ENCODE measurements around the gene SH3D19.
"Not testable (repeated sequence)": the region's sequence is repeated elsewhere in the genome, so short reads cannot be mapped to it uniquely, and the experiment has no call there.

The SH3D19 gene

DNA sequence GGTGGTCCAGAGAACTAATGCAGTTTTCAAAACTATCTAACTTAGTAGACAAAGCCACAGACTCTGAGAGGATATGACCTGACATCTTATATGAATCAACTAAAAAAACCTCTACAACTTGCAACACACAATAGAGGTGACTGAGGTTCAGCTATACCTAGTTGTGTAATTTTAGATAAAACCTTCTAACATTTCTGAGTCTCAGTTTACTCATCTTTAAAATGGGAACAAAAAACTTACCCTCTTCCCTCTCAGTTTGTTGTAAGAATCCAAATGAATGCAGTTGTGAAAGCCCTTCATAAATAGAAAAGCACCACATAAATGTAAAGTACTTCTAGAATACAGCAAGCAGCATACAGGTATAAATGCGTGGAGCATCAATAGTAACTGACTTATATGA, 5.9 kb downstream of the SH3D19 start:
- no peak for DNase-seq

DNA sequence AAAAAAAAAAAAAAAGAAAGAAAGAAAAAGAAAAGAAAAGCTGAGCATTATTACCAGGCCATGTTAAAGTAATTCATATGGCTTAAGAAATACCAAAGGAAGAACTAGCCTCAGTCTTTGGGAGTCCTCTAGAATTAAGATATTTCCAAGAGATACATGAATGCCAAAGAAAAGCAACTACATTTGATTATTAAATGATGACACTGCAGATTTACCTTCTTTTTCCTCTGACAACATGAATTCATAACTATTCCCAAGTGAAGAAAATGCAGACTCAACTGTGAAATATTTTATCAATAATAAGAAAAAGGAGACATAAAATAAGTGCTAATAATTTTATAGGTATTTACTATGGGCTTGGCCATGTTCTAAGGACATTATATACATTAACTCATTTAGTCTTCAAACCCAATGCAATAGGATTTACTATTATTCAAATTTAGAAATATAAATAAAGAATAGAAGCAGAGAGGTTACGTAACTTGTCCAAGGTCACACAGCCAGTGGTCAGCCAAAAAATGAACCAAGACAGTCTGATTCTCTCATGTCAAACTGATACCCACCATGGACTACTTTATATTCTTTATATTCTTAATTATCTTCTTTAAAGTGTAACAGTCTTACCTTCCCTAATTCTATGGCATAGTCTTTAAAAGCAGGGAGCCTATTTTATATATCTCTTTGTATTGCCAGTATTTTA, 6.9 kb downstream of the SH3D19 start:
- DNase-seq, result no peak

DNA sequence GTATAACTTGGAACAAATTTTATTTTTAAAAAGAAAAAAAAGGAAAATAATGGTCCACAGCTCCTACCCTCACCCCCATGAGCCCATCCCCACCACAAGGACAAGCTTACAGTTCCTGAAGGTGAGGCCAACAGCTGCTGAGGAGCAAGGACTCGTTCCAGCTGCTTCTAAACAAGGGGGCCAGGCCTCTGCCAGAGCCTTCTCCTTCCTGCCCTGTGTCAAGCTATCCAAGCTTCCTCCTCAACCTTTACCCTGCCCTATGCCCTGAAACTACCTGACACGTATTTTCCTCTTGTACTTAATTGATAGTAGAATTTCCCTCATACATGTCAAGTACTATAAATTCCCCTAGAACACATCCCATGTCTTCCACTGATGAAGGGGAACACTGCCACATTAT, 8.8 kb downstream of the SH3D19 start:
- DNase-seq, result no peak

DNA sequence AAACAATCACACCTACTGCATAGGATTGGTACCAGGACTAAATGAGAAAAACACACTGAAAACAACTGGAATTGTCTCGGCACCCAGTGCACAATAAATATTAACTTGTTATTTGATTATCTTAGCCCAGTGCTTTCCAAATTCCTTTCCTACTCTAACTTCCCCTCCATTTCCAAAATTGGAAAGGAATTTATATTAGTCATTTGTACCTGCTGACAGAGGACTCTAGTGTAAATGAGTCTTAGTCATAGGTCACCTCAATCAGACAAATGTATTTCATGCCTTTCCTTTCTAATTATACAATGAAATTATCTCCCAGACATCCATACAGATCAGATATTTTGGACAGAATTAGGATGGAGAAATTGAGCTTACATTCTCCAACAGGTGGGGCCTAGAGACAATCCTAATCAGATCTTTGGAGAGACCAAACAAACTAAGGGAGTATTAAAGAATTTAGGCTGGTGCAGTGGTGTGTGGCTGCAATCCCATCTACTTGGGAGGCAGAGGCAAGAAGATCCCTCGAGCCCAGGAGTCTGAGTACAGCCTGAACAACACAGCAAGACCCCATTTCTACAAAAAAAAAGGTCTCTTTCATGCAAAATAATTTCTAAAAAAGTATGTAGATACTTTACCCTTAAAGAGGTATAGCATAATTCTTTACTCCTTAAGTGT, 10.1 kb downstream of the SH3D19 start:
- DNase-seq, result no peak

DNA sequence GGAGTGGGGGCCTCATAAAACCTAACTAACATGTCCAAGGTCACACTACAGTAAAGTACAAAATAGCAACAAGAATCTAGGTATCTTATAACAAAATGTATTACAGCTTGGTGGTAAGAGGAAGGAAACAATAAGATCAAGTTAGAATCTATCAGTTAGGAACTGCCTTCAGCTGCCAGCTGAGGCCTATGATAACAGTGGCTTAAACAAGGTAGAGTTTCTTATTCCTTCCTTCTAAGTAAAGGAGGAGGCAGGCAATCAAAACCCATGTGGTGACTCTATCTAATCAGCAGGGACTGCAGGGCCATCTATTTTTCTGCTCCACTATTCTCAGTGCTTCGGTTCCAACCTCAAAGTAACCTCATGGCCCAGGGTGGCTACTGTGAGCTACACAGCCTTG, 10.9 kb downstream of the SH3D19 start:
- no peak for DNase-seq

DNA sequence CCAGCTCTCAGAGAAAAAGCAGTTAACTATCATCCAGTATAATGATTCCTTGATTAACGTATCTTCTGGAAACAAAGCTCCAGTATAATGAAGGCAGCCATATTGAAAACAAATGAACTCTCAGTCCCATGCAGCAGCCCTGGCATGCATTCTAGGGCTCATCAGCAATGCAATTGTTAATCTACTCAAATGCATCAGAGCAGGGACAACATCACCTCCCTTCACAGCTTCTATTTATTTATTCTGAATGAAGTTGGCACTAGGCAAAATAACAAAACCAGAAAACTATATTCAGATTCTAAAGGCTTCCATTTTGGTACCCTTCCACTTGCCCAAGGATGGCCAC, 11.4 kb downstream of the SH3D19 start:
- no peak for DNase-seq

DNA sequence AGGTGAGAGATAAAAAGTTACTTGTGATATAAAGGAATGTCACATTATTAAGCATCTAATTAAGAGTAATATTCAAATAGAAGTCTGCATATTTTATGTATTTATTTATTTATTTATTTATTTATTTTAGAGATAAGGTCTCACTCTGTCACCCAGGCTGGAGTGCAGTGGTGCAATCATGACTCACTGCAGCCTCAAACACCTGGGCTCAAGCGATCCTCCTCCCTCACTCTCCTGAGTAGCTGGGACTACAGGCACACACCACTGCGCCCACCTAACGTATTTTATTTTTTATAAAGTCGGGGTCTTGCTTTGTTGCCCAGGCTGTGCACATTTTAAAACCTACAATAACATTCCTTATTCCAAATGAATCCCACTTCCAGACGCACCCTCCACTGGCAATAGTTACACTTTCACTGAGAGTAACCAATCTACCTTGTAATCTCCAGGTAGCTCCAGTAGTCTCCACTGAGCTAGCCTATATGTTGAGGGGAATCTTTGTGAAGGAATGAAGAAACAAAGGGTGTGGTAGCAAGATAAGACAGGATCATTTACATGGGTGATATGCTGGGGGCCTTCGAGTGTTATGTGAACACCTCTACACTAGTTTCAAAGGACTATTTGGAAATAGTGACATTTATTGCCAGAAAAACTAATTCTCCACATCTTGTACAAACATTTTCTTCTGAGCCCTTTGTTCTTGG, 11.9 kb downstream of the SH3D19 start:
- DNase-seq, result no peak

DNA sequence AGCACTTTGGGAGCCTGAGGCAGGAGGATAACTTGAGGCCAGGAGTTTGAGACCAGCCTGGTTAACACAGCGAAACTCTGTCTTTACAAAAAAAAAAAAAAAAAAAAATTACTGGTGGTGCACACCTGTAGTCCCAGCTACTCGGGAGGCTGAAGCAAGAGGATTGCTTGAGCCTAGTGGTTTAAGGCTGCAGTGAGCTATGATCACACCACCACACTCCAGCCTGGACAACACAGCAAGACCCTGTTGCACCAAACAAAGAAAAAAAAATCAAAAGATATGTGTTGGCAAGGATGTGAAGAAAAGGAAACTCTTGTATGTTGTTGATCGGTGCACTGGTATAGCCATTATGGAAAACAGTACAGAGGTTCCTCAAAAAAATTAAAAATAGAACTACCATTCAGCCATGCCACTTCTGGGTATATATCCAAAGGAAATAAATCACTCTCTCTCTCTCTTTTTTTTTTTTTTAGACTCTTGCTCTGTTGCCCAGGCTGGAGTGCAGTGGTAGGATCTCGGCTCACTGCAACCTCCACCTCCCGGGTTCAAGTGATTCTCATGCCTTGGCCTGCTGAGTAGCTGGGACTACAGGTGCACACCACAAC, 15.2 kb downstream of the SH3D19 start:
- no peak for DNase-seq

DNA sequence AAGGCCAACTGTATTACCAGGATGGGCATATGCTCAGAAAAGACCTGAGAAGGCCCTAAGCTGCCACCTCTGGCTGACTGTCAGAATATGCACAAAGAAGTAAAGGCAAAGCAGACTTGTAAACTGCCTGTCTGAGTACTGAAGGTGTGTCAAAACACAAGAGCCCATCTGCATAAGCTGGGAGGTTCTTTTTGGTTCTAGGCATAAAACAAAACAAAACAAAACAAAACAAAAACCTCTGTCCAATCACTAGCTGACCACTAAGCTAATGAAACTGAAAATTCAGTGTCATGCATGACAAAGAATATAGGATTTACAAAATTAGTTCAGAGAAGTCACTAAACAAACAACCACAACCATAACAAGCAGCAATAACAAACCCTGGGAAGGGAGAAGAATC, 20.6 kb downstream of the SH3D19 start:
- no peak for DNase-seq

DNA sequence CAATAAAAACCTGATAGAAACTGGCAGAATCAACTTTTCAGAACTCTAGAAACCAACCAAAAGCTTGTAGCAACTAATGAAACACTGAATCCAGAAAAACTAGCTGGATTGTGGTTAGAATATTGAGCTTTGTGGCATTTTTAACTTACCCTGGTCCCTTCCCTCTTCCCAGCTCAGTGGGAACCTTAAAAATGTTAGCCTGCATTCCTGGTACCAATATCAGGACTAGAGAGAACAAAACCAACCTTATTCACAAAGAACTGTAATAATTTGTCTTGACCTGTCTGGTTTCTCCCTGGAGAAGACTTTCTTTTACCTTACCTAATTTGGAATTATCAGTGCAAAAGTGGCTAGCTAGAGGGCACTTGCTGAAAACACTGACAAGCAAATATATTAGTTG, 21.2 kb downstream of the SH3D19 start:
- DNase-seq, result no peak

DNA sequence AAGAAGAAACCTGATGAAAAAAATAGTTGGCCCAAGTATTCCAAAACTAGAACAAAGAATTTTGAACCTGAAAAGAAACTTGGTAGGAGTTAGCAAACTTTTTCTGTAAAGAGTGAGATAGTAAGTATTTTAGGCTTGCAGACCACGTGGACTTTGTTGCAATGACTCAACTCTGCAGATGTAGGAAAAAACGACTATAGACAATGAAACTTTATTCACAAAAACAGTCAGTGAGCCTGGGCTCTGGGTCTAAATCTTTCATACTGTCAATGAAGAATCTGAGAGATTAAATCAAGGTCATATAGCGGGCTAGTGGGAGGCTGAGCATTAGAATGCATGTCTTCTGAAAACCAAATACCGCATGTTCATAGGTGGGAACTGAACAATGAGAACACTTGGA, 23.0 kb downstream of the SH3D19 start:
- no peak for DNase-seq

DNA sequence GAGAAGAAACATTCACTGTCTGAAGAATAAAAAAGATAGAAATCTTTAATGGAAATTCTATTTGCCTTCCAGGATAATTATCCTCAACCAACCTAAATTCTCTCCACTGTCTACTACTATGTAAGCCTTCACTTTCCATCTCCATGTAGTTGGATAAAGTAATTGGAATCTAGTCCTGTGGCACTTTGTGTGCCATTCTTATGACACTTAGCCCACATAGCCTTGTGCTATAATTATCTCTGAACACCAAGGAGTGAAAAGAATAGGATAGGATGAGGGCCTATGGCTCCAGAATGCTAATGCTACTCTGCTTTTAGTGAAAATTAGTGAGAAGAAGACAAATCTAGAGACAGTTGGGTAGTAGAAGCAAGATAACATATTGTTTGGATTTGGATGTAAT, 28.2 kb downstream of the SH3D19 start:
- no peak for DNase-seq

DNA sequence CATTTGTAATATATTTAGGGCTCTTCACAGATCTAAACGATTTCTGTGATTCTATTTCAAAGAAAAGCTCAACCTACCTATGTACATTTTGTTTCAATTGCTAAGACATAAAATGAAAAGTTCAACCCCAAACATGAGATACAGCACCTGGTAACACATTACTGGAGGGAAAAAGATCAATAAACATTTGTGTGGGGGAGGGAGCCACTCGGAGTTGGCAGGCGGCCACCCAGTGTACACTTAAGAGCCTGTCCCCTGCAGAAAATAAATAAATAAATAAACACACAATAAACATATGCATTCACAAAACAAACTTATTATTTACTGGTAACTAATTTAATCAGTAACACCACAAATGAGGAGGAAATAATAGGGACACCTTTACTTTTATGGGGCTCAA, 29.2 kb downstream of the SH3D19 start:
- DNase-seq, result no peak

DNA sequence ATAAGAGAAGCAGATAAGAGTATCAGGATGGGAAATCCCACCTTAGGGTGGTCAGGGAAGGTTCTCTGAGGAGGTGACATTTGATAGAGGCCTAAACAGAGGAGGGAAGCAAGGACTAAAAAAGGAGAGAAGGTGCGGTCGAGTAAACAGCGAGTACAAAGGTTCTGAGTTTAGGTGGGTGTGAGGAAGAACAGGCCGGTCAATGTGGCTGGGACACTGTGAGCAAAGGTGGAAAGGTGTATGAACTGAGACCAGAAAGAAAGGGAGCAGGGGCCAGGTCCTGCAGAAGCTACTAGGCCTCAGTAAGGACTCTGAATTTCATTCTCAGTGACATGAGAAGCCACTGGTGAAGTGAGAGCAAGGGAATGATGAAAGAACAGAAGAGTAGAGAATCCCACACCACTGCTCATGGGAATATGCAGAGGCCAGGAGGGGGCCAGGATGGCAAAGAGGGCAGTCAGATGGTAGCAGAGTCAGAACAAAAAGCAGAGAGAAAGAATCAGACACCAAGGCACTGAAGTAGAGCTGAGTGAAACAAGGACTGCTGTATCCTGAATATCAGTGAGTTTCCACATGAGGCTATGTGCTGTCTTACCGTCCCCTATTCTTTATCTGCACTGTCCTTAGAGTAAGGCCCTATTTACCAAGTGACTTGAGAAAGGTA, 30.4 kb downstream of the SH3D19 start:
- no peak for DNase-seq

DNA sequence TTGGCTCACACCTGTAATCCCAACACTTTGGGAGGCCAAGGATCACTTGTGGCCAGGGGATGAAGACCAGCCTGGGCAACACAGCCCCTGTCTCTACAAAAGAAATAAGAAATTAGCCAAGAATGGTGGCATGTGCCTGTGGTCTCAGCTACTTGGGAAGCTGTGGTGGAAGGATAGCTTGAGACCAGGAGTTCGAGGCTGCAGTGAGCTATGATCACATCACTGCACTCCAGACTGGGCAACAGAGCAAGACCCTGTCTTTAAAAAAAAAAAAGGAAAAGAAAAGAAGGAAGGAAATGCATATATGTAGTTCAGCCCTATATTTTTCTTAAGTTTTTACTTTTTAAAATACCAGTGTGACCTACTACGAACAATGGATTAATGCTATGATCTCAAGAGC, 33.4 kb downstream of the SH3D19 start:
- DNase-seq, result no peak

DNA sequence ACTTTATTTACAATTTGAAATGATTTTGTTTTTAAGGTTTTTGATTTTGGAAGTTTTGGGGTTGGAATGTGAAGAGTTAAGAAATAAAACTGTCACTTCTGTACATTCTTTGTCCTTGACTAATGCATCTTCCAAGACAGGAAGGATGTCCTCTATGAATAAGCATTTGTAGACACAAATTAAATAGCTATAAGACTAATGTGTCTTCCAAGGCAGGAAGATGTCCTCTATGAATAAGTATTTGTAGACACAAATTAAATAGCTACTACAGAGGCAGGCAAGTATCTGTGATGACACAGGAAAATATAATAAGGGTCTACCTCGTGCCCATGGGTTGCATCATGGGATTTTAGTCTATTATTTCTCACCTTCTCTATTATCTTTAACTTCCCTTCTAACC, 33.9 kb downstream of the SH3D19 start:
- no peak for DNase-seq

DNA sequence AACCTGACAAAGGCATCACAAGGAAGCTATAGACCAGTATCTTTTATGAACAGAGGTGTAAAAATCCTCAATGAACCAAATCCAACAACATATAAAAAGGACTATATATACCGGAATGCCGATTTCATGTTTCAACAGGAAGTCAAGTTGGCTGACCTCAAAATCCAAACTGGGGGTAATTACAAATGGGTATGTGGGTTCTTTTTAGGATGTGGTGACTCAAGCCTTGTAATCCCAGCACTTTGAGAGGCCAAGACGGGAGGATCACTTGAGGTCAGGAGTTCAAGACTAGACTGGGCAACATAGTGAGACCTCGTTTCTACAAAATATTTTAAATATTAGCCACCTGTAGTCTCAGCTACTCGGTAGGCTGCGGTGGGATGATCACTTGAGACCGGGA, 38.0 kb downstream of the SH3D19 start:
- DNase-seq, result no peak

DNA sequence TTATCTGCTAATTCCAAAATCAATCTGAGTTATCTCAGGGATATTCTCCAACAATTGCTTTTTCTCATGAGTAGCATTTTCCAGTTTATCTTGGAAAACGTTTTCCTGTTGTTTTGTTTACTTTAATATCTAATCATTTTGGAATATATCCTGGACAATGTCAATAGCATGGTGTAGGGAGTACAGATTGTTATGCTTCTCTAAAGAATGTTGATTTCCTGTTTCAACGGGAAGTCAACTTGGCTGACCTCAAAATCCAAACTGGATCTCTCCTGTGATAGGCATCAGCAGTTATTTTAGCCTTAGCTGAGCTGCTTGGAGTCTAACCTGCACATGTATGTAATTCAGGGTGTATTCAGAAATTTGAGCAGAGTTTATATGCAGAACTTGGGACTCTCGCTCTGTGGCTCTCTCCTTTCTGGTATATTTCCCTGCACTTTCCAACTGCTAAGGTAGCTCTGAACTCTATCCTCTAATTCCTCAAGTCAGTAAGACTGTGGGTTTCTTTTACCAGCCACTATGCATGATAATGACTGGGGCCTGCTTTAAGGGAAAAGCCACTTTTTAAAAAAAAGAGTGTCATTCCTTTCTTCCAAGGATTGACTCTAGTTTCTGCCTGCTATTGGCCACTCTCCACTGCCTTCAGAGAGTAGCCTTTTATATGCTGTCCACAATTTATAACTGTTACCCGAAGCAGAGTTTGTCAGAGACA, 40.7 kb downstream of the SH3D19 start:
- no peak for DNase-seq

DNA sequence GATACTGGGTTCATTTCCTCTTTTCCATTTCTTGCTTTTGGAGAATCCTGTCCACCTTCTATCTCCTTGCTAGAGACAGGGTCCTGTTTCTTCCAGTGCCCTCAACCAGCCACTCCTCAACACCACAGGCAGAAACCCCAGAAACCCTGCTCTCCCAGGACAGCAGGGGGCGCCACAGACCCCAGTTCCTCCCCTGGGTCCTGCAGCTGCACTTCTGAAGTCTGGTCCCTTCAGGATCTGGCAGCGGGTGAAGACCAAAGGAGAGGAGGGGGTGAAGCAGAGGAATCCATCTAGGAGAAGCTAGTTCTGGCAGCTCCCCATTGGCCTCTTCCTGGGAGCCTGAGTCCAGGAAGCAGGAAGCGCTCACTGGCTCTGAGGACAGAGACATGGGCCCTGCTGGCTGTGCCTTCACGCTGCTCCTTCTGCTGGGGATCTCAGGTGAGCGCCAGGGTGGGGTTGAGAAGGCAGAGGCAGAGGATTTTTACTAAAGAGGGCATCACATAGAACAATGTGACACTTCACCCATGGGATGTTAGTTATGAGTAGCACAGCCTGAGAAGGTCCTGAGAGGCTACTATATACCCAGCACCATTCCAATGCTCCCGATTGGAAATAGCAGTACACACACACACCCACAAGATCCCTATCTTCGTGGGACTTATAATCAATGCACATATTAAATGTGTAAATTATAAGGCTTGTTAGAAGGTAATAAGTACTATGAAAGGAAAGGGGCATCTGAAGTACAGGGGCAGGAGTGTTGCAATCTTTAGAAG, 48.4 kb downstream of the SH3D19 start, which contains the start of gene PRSS48:
PRSS48 (plus strand) TSS at position 375 of the 776 bp plus-strand sequence; CDS start at position 387, 12 bp downstream.
- no peak for DNase-seq

DNA sequence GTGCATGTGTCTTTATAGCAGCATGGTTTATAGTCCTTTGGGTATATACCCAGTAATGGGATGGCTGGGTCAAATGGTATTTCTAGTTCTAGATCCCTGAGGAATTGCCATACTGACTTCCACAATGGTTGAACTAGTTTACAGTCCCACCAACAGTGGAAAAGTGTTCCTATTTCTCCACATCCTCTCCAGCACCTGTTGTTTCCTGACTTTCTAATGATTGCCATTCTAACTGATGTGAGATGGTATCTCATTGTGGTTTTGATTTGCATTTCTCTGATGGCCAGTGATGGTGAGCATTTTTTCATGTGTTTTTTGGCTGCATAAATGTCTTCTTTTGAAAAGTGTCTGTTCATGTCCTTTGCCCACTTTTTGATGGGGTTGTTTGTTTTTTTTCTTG, 56.5 kb downstream of the SH3D19 start:
- DNase-seq, result not testable (repeated sequence)

DNA sequence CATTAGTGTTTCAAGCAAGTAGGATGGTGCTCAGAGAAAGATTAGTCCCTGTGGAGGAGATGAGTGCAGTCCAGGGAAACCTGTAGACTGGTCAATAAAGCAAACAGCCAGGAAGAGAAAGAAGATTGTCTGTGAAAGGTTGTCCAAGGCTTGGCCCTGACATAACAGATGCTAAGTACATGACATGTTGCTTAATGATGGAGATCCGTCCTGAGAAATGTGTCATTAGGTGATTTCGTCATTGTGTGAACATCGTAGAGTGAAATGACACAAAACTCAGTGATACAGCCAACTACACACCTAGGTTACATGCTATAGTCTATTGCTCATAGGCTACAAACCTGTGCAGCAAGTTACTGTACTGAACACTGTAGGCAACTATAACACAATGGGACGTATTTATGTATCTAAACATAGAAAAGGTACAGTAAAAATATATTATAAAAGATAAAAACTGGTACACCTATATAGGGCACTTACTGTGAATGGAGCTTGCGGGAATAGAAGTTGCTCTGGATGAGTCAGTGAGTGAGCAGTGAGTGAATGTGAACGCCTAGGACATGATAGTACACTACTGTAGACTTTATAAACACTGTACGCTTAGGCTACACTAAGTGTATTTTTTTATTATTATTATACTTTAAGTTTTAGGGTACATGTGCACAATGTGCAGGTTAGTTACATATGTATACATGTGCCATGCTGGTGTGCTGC, 57.4 kb downstream of the SH3D19 start:
- DNase-seq, result no peak
